DOHH2 (cell line): ENCODE data around the gene CEP295NL.
"Not testable (repeated sequence)": the region's sequence is repeated elsewhere in the genome, so short reads cannot be mapped to it uniquely, and the experiment has no call there.

ENCODE experiments used
- H3F3A ChIP-seq: fragments of 200-600 bp; sonication (generic), shearing (Covaris generic); 2 replicates; pipeline ENCODE4 v1.6.0; 2016; ENCODE audit warnings: antibody characterized with exemption, mild to moderate bottlenecking; ENCODE audit not compliant: control insufficient read depth, insufficient read depth
- H3K27ac ChIP-seq: fragments of 200-600 bp; sonication (generic); 2 replicates; pipeline ENCODE4 v1.5.1; 2014; ENCODE audit warnings: low read depth, mild to moderate bottlenecking, low read length, moderate library complexity
- H3K27me3 ChIP-seq: fragments of 200-600 bp; sonication (generic); 2 replicates; pipeline ENCODE4 v1.6.1; 2014; ENCODE audit warnings: mild to moderate bottlenecking, low read length, mixed read lengths; ENCODE audit not compliant: control insufficient read depth
- H3K36me3 ChIP-seq: fragments of 200-600 bp; sonication (generic); 2 replicates; pipeline ENCODE4 v1.6.1; 2014; ENCODE audit warnings: mild to moderate bottlenecking, low read length, moderate library complexity, mixed read lengths; ENCODE audit not compliant: control insufficient read depth
- H3K4me1 ChIP-seq: fragments of 200-600 bp; sonication (generic); 2 replicates; pipeline ENCODE4 v1.6.1; 2014; ENCODE audit warnings: mild to moderate bottlenecking, low read length, mixed read lengths; ENCODE audit not compliant: control insufficient read depth
- H3K4me2 ChIP-seq: fragments of 200-600 bp; sonication (generic); 2 replicates; pipeline ENCODE4 v1.6.0; 2014; ENCODE audit warnings: mild to moderate bottlenecking, low read length, moderate library complexity
- H3K4me3 ChIP-seq: fragments of 200-600 bp; sonication (generic); 2 replicates; pipeline ENCODE4 v1.5.1; 2014; ENCODE audit warnings: mild to moderate bottlenecking, low read length, mixed read lengths
- H3K79me2 ChIP-seq: fragments of 200-600 bp; sonication (generic); 2 replicates; pipeline ENCODE4 v1.6.1; 2014; ENCODE audit warnings: mild to moderate bottlenecking, low read length, mixed read lengths; ENCODE audit not compliant: control insufficient read depth
- H3K9me2 ChIP-seq: fragments of 200-600 bp; sonication (generic); replicated peaks from 2 replicates; pipeline ENCODE4 v1.6.1; 2014; ENCODE audit warnings: mild to moderate bottlenecking, low read length, mixed read lengths; ENCODE audit not compliant: control insufficient read depth
- H3K9me3 ChIP-seq: fragments of 200-600 bp; sonication (generic); 2 replicates; pipeline ENCODE4 v1.6.1; 2014; ENCODE audit warnings: antibody characterized with exemption, low read length, mixed read lengths; ENCODE audit not compliant: control insufficient read depth, insufficient read depth
- H4K20me1 ChIP-seq: fragments of 200-600 bp; sonication (generic); 2 replicates; pipeline ENCODE4 v1.6.0; 2014; ENCODE audit warnings: low read depth, mild to moderate bottlenecking, antibody characterized with exemption, low read length, moderate library complexity; ENCODE audit not compliant: control insufficient read depth, insufficient read depth
- EZH2phosphoT487 ChIP-seq: fragments of 200-600 bp; sonication (generic); IDR thresholded peaks from 2 replicates; pipeline ENCODE4 v1.6.1; 2017; ENCODE audit warnings: borderline replicate concordance, mild to moderate bottlenecking, antibody characterized with exemption, low read length, moderate library complexity, mixed read lengths
- TF ChIP-seq, protein P1 (sequence below): fragments of 200-600 bp; sonication (generic); IDR thresholded peaks from one replicate; pipeline ENCODE4 v1.5.1; 2014; ENCODE audit warnings: antibody characterized with exemption, mild to moderate bottlenecking, low read depth, low read length; ENCODE audit not compliant: poor library complexity, severe bottlenecking

CEP295NL gene

DNA sequence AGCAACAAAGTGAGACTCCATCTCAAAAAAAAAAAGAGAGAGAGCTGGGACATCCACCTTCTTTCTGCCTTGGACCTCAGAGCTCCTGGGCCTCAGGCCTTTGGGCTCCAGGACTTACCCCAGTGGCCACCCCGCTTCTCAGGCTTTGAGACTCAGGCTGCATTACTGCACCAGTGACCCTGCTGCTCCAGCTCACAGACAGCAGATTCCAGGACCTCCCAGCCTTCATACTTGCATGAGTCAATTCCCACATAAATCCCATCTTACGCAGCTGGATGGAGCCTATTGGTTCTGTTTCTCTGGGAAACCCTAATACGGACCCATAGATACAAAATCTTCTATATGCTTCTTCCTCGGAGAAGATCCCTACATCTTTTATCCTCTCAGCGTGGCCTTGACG lies 2.1 kb upstream of the CEP295NL start:
- Histone ChIP-seq H3K4me3 (no peak overlapping the region), H3K79me2 (no peaks in the 10 kb centered on the region), H3K36me3 (no peaks in the 10 kb centered on the region), H3K4me1 (no peaks in the 10 kb centered on the region), H3K9me3 (no peaks in the 10 kb centered on the region), H3K27me3 (peaks cover 9% of the 10 kb centered on the region; the same call in 1 of the 2 replicates), H3K27ac (no peak overlapping the region), H3K4me2 (no peak overlapping the region), H4K20me1 (no peaks in the 10 kb centered on the region), H3F3A (no peaks in the 10 kb centered on the region), H3K9me2 (no peaks in the 10 kb centered on the region)
- TF ChIP-seq EZH2phosphoT487, result no peak
- TF ChIP-seq, protein P1, sequence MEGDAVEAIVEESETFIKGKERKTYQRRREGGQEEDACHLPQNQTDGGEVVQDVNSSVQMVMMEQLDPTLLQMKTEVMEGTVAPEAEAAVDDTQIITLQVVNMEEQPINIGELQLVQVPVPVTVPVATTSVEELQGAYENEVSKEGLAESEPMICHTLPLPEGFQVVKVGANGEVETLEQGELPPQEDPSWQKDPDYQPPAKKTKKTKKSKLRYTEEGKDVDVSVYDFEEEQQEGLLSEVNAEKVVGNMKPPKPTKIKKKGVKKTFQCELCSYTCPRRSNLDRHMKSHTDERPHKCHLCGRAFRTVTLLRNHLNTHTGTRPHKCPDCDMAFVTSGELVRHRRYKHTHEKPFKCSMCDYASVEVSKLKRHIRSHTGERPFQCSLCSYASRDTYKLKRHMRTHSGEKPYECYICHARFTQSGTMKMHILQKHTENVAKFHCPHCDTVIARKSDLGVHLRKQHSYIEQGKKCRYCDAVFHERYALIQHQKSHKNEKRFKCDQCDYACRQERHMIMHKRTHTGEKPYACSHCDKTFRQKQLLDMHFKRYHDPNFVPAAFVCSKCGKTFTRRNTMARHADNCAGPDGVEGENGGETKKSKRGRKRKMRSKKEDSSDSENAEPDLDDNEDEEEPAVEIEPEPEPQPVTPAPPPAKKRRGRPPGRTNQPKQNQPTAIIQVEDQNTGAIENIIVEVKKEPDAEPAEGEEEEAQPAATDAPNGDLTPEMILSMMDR, result no peak

DNA sequence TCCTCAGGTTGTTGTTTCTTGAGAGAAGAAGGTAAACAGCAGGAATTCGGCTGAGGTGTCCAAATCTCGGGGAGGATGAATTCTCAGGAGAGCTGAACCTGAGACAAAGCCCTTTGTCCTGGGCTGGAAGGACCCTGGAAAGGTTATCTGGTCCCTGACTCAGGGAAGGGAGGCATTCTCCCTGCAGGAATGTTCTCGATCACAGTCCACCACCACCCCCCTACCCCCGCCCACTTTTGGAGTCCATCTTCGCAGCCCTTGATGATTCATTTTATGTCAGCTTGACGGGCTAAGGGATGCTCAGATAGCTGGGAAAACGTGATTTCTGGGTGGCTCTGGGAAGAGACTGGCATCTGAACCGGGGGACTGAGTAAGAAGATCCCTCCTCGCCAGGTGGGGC lies 1.4 kb upstream of the CEP295NL start:
- no peak overlapping the region for H3K4me2 ChIP-seq

GRCh38 chr17:78902231-78902630 lies 770 bp downstream of the CEP295NL start:
- not testable (repeated sequence) for H3K79me2 ChIP-seq, H4K20me1 ChIP-seq, H3K27ac ChIP-seq, H3K9me3 ChIP-seq, H3K4me2 ChIP-seq, H3K36me3 ChIP-seq, H3K4me3 ChIP-seq, H3K9me2 ChIP-seq, H3K4me1 ChIP-seq, H3K27me3 ChIP-seq, H3F3A ChIP-seq

More for the DNA sequence above, 1.4 kb upstream of the CEP295NL start:
- Histone ChIP-seq H3K4me3 (no peak overlapping the region), H3K79me2 (no peaks in the 10 kb centered on the region), H3K27me3 (peaks cover 9% of the 10 kb centered on the region; the same call in 1 of the 2 replicates), H4K20me1 (no peaks in the 10 kb centered on the region), H3K9me2 (no peaks in the 10 kb centered on the region), H3K4me1 (no peaks in the 10 kb centered on the region), H3K36me3 (no peaks in the 10 kb centered on the region), H3F3A (no peaks in the 10 kb centered on the region), H3K9me3 (no peaks in the 10 kb centered on the region), H3K27ac (no peak overlapping the region)
- TF ChIP-seq, protein P1, result no peak
- TF ChIP-seq EZH2phosphoT487, result no peak

DNA sequence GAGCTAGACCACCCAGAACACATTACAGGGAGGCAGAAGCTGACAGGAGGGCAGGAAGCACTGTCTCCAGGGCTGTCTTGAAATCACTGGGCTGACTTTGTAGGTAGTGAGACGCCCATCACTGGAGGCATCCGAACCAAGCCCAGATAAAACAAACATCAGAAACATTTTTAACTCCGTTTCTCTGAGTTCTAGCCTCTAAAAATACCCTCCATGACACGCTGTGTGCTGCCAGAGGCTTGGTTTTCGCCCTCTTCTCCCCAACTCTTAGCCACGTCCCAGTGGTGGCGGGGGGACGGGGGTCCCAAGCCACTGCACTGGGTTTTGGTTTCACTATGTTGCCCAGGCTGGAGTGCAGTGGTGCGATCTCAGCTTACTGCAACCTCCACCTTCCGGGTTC lies 1.2 kb downstream of the CEP295NL start:
- Histone ChIP-seq H3K27me3 (peaks cover 9% of the 10 kb centered on the region; the same call in 1 of the 2 replicates), H4K20me1 (no peaks in the 10 kb centered on the region), H3K4me3 (no peak overlapping the region), H3K4me2 (no peak overlapping the region), H3K4me1 (no peaks in the 10 kb centered on the region), H3K9me3 (no peaks in the 10 kb centered on the region), H3F3A (no peaks in the 10 kb centered on the region), H3K79me2 (no peaks in the 10 kb centered on the region), H3K36me3 (no peaks in the 10 kb centered on the region), H3K27ac (no peak overlapping the region), H3K9me2 (no peaks in the 10 kb centered on the region)
- no peak for TF ChIP-seq EZH2phosphoT487
- TF ChIP-seq, protein P1, result no peak
